Right lobe of liver (tissue), 6 donors: ENCODE results near the gene PALB2. TPM values are rescaled to one million over a fixed set of nuclear protein-coding genes. Genes with fewer than 3 reads are reported as not detected.
"Not testable (repeated sequence)": the region's sequence is repeated elsewhere in the genome, so short reads cannot be mapped to it uniquely, and the experiment has no call there.

Experiments
- ATAC-seq, 4 donors: fragments of 200-7000 bp; cut with Tn5 transposase; one replicate each; pipeline ENCODE4 v1.9.1; 2020; ENCODE audit warnings: mild to moderate bottlenecking in 4 of 4, moderate library complexity in 4 of 4
- DNase-seq, 3 donors: peaks; one replicate each; pipeline ENCODE4 v3.0.0-alpha.2; 2020
- H3K27ac ChIP-seq, 3 donors: fragments of 200-600 bp; one replicate each; pipeline ENCODE4 v1.8.0; 2022
- H3K27me3 ChIP-seq, 2 donors: fragments of 200-600 bp; one replicate each; pipeline ENCODE4 v1.8.0; 2022
- H3K36me3 ChIP-seq, 4 donors: fragments of 200-600 bp; sonication (generic) in 1 of 4; one replicate each; pipeline versions ENCODE4 v1.5.1 to v1.8.0; 2017 to 2022; ENCODE audit warnings: control low read depth in 1 of 4
- H3K4me1 ChIP-seq, 4 donors: fragments of 200-600 bp; sonication (generic) in 1 of 4; one replicate each; pipeline versions ENCODE4 v1.5.1 to v1.8.0; 2017 to 2022; ENCODE audit warnings: control low read depth in 1 of 4
- H3K4me3 ChIP-seq, 3 donors: fragments of 200-600 bp; one replicate each; pipeline ENCODE4 v1.8.0; 2022
- H3K9me3 ChIP-seq, 4 donors: fragments of 200-600 bp; sonication (generic) in 1 of 4; one replicate each; pipeline versions ENCODE4 v1.5.1 to v1.8.0; 2017 to 2022; ENCODE audit warnings: control low read depth in 1 of 4
- CTCF ChIP-seq, 4 donors: fragments of 200-600 bp in 3 of 4; fragments of 450-650 bp in 1 of 4; IDR thresholded peaks; one replicate each; pipeline versions ENCODE4 v1.5.1 to v1.8.0; 2016 to 2022; ENCODE audit warnings: antibody characterized with exemption in 4 of 4, mild to moderate bottlenecking in 2 of 4
- POLR2A ChIP-seq: fragments of 450-650 bp; IDR thresholded peaks from one replicate; pipeline ENCODE4 v1.6.1; 2017; ENCODE audit warnings: antibody characterized with exemption, mild to moderate bottlenecking
- WGBS: methylation state at CpG from one replicate; pipeline ENCODE4 v1.1.6; 2018; ENCODE audit warnings: low coverage, low lambda C conversion rate; ENCODE audit not compliant: insufficient coverage; ENCODE audit errors: missing lambda C conversion rate; 5-methylcytosine and 5-hydroxymethylcytosine counted together
- intact Hi-C, 2 donors: fragments of 100-400 bp; cut with DNase I; formaldehyde crosslinking; loops; one replicate each; pipeline versions ENCODE4 v1.11.2 to v1.14.1; 2022
- total RNA-seq, 6 experiments: library from RNA; depleted of rRNA in 2 of 6; stranded (reverse); fragments of >200 nt in 2 of 6; fragmentation: NEBNext Ultra II Directional in 3 of 6; extraction: Animal tissue kit (Norgen Biotek cat#: 25700) in 3 of 6; gene quantifications; one replicate each; pipeline versions ENCODE4 v1.1.0 to v1.2.4, GENCODE V29; 2016 to 2023
- donor health status: DM: no; HTN: yes; CAD: no.
- donor health status: DM: no; HTN: no; CAD: no.
- donor health status: DM: no; HTN: no; CAD: no.
- donor health status: DM: no; HTN: yes; CAD: no.
- donor health status: DM: no; HTN: yes; CAD: no.

PALB2 gene
- total RNA-seq, 6 experiments from 2014 or later, result 4.3 to 7.7 (median 5.4) TPM

GRCh38 chr16:23594186-23594585 lies 46.9 kb downstream of the PALB2 start:
- Histone ChIP-seq H3K27ac (no peak overlapping the region), H3K4me1 (peaks cover 0 to 13% (median 6%) of the 10 kb centered on the region in 4 donors), H3K4me3 (no peak overlapping the region), H3K27me3 (no peaks in the 10 kb centered on the region), H3K36me3 (peaks cover 0 to 30% (median 14%) of the 10 kb centered on the region in 4 donors), H3K9me3 (no peaks in the 10 kb centered on the region)
- intact Hi-C loops, result no loop called here
- no peak for DNase-seq
- TF ChIP-seq CTCF (IDR thresholded peaks at IDR 0.05), result no peak
- no peak for TF ChIP-seq POLR2A
- WGBS, result 100% methylated on average over 7 of the region's 12 CpGs
- no peak for ATAC-seq

DNA sequence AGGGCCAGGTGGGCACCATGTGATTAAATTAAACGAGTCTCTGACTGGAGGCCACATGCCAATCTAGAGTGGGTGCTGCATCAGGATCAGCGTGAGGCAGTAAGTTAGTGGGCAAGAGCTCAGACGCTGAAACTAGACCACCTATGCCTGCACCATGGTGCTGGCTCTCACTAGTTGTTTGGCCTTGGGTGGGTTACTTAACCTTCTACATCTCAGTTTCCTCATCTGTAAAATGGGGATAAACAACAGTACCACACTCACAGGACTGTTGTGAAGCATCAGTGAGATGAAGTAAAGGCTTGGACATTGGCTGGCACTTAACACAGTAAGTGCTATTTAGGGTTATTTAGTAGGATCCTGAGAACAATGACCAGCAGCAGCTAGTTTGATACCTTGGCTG lies 50.9 kb downstream of the PALB2 start:
- ATAC-seq, result no peak
- WGBS, result 83% methylated on average over 3 of the region's 3 CpGs
- Histone ChIP-seq H3K4me3 (no peak overlapping the region), H3K9me3 (no peaks in the 10 kb centered on the region), H3K4me1 (peaks cover 0 to 12% (median 6%) of the 10 kb centered on the region in 4 donors), H3K27ac (no peak overlapping the region), H3K36me3 (peaks cover 0 to 56% (median 27%) of the 10 kb centered on the region in 4 donors), H3K27me3 (no peaks in the 10 kb centered on the region)
- TF ChIP-seq POLR2A (no peak), CTCF (IDR thresholded peaks at IDR 0.05) (no peak)
- no peak for DNase-seq
- intact Hi-C loops, result no loop called here

GRCh38 chr16:23587726-23588125 lies 53.4 kb downstream of the PALB2 start:
- 72% methylated on average over 4 of the region's 5 CpGs for WGBS
- H3K4me3 ChIP-seq, result no peak overlapping the region
- H3K9me3 ChIP-seq, result no peaks in the 10 kb centered on the region
- intact Hi-C loops, result no loop called here
- TF ChIP-seq POLR2A (no peak), CTCF (IDR thresholded peaks at IDR 0.05) (no peak)
- ATAC-seq (no peak), DNase-seq (no peak)
- H3K36me3 ChIP-seq, result peaks cover 0 to 63% (median 32%) of the 10 kb centered on the region in 4 donors
- H3K27ac ChIP-seq, result no peak overlapping the region
- H3K27me3 ChIP-seq, result no peaks in the 10 kb centered on the region
- H3K4me1 ChIP-seq, result no peaks in the 10 kb centered on the region

GRCh38 chr16:23584186-23585076 lies 56.7 kb downstream of the PALB2 start:
- H3K4me3 ChIP-seq, result no peak overlapping the region
- no peaks in the 10 kb centered on the region for H3K4me1 ChIP-seq
- ATAC-seq (no peak), DNase-seq (no peak)
- peaks cover 0 to 64% (median 32%) of the 10 kb centered on the region in 4 donors for H3K36me3 ChIP-seq
- intact Hi-C loops, result no loop called here
- H3K27ac ChIP-seq, result no peak overlapping the region
- no peaks in the 10 kb centered on the region for H3K9me3 ChIP-seq
- no peaks in the 10 kb centered on the region for H3K27me3 ChIP-seq
- WGBS, result 66% methylated on average over 8 of the region's 14 CpGs
- no peak for TF ChIP-seq POLR2A
- TF ChIP-seq CTCF (IDR thresholded peaks at IDR 0.05), result no peak

DNA sequence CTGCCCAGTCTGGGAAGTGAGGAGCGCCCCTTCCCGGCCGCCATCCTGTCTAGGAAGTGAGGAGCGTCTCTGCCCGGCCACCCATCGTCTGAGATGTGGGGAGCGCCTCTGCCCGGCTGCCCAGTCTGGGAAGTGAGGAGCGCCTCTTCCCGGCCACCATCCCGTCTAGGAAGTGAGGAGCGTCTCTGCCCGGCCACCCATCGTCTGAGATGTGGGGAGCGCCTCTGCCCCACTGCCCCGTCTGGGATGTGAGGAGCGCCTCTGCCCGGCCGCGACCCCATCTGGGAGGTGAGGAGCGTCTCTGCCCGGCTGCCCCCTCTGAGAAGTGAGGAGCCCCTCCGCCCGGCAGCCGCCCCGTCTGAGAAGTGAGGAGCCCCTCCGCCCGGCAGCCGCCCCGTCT lies 57.8 kb downstream of the PALB2 start:
- H3K36me3 ChIP-seq, result peaks cover 0 to 60% (median 26%) of the 10 kb centered on the region in 4 donors
- H3K9me3 ChIP-seq, H3K4me3 ChIP-seq, ATAC-seq, H3K27me3 ChIP-seq, H3K4me1 ChIP-seq, DNase-seq, intact Hi-C loops, H3K27ac ChIP-seq: not testable (repeated sequence)
- 100% methylated on average over 1 of the region's 30 CpGs for WGBS
